Smooth muscle cell (in vitro differentiated cells): ENCODE results near the gene NPLOC4. TPM values are rescaled to one million over a fixed set of nuclear protein-coding genes. Genes with fewer than 3 reads are reported as not detected.

Source experiments
- DNase-seq: peaks from one replicate; lab custom pipeline; 2025; ENCODE audit not compliant: unreplicated experiment; lab: John Stamatoyannopoulos, UW
- H2AFZ ChIP-seq: fragments of 200-600 bp; sonication (generic); 2 replicates; pipeline ENCODE4 v1.6.0; 2016; ENCODE audit warnings: antibody characterized with exemption, low read depth, mild to moderate bottlenecking
- H3F3A ChIP-seq: fragments of 200-600 bp; sonication (generic); 2 replicates; pipeline ENCODE4 v1.6.0; 2017; ENCODE audit warnings: antibody characterized with exemption, low read depth
- H3K27ac ChIP-seq: fragments of 200-600 bp; sonication (generic); 2 replicates; pipeline ENCODE4 v1.5.1; 2016; ENCODE audit warnings: low read depth, mild to moderate bottlenecking
- H3K27me3 ChIP-seq: fragments of 200-600 bp; sonication (generic); 2 replicates; pipeline ENCODE4 v1.6.1; 2016; ENCODE audit warnings: low read depth, mild to moderate bottlenecking
- H3K36me3 ChIP-seq: fragments of 200-600 bp; sonication (generic); 2 replicates; pipeline ENCODE4 v1.5.1; 2016; ENCODE audit warnings: low read depth
- H3K4me1 ChIP-seq: fragments of 200-600 bp; sonication (generic); 2 replicates; pipeline ENCODE4 v1.5.1; 2016; ENCODE audit warnings: low read depth
- H3K4me2 ChIP-seq: fragments of 200-600 bp; sonication (generic); 2 replicates; pipeline ENCODE4 v1.6.0; 2016; ENCODE audit warnings: mild to moderate bottlenecking
- H3K4me3 ChIP-seq: fragments of 200-600 bp; sonication (generic); 2 replicates; pipeline ENCODE4 v1.5.1; 2016; ENCODE audit warnings: mild to moderate bottlenecking
- H3K79me2 ChIP-seq: fragments of 200-600 bp; sonication (generic); 2 replicates; pipeline ENCODE4 v1.6.0; 2016; ENCODE audit warnings: low read depth, mild to moderate bottlenecking
- H3K9ac ChIP-seq: fragments of 200-600 bp; sonication (generic); 2 replicates; pipeline ENCODE4 v1.6.0; 2016; ENCODE audit warnings: low read depth
- H3K9me3 ChIP-seq: fragments of 200-600 bp; sonication (generic); replicated peaks from 2 replicates; pipeline ENCODE4 v1.5.1; 2016; ENCODE audit warnings: low read depth
- H4K20me1 ChIP-seq: fragments of 200-600 bp; sonication (generic); 2 replicates; pipeline ENCODE4 v1.6.0; 2016; ENCODE audit warnings: low read depth
- WGBS: methylation state at CpG from one replicate; pipeline ENCODE4 v1.1.7; 2016; ENCODE audit warnings: low lambda C conversion rate; 5-methylcytosine and 5-hydroxymethylcytosine counted together
- polyA plus RNA-seq: library from polyadenylated mRNA; unstranded; fragments of >200 nt; fragmentation: Nextera tagmentation; extraction: Ambion mirVana; gene quantifications from 2 replicates; pipeline ENCODE4 v1.2.1, GENCODE V29; 2016
- total RNA-seq: library from RNA; depleted of rRNA; stranded (reverse); fragments of >200 nt; gene quantifications from 2 replicates; pipeline ENCODE4 v1.2.3, GENCODE V29; 2014
- TF ChIP-seq, protein P1 (sequence below): fragments of 200-600 bp; sonication (generic); IDR thresholded peaks from 2 replicates; pipeline ENCODE4 v1.5.1; 2017; ENCODE audit warnings: borderline replicate concordance, mild to moderate bottlenecking, antibody characterized with exemption; ENCODE audit not compliant: insufficient read depth, poor library complexity, severe bottlenecking

NPLOC4 gene
- total and polyA plus RNA-seq, 2 experiments from 2014 or later: 58.1 to 60.9 TPM

DNA sequence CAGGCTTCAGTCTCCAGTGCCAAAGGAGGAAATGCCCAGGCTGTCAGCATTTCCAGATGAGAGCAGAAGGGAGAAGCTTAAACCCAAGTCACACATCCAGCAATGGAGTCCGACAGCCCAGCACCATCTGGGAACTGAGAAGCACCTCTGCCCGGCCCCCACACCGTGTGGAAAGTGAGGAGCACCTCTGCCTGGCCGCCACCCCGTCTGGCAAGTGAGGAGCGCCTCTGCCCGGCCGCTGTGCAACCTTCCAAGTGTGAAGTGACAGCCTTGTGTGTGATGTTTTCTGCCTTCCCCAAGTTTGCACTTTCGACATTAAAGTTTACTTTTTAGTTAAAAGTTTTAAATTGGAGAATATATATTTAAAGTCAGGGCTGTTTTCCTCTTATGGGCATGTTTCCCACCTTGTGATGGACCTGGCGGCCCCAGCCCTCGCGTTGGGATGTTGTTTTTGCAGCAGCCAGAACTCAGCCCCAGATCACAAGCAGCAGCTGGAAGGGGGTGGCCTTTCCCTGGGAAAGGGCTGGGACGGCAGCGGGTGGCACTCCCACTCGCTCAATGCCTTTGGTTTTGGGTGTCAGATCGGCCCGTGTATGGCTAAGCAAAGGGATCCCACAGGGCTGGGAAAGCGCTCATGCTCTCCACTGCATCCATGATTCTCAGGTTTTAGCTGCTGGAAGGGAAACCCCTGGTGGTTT, 36.8 kb upstream of the NPLOC4 start:
- H3K9me3 ChIP-seq: no peaks in the 10 kb centered on the region
- TF ChIP-seq, protein P1, sequence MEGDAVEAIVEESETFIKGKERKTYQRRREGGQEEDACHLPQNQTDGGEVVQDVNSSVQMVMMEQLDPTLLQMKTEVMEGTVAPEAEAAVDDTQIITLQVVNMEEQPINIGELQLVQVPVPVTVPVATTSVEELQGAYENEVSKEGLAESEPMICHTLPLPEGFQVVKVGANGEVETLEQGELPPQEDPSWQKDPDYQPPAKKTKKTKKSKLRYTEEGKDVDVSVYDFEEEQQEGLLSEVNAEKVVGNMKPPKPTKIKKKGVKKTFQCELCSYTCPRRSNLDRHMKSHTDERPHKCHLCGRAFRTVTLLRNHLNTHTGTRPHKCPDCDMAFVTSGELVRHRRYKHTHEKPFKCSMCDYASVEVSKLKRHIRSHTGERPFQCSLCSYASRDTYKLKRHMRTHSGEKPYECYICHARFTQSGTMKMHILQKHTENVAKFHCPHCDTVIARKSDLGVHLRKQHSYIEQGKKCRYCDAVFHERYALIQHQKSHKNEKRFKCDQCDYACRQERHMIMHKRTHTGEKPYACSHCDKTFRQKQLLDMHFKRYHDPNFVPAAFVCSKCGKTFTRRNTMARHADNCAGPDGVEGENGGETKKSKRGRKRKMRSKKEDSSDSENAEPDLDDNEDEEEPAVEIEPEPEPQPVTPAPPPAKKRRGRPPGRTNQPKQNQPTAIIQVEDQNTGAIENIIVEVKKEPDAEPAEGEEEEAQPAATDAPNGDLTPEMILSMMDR: no peak
- no peak overlapping the region for H3K9ac ChIP-seq
- no peak for DNase-seq
- H4K20me1 ChIP-seq: peaks cover 4% of the 10 kb centered on the region
- H3K4me3 ChIP-seq: no peak overlapping the region
- H3K4me2 ChIP-seq: no peak overlapping the region
- no peaks in the 10 kb centered on the region for H3K27me3 ChIP-seq
- H3K36me3 ChIP-seq: no peaks in the 10 kb centered on the region
- 93% methylated on average over 18 of the region's 18 CpGs for WGBS
- no peaks in the 10 kb centered on the region for H3K4me1 ChIP-seq
- peaks cover 8% of the 10 kb centered on the region for H3F3A ChIP-seq
- H3K27ac ChIP-seq: no peak overlapping the region
- peaks cover 3% of the 10 kb centered on the region for H3K79me2 ChIP-seq
- H2AFZ ChIP-seq: no peak overlapping the region

DNA sequence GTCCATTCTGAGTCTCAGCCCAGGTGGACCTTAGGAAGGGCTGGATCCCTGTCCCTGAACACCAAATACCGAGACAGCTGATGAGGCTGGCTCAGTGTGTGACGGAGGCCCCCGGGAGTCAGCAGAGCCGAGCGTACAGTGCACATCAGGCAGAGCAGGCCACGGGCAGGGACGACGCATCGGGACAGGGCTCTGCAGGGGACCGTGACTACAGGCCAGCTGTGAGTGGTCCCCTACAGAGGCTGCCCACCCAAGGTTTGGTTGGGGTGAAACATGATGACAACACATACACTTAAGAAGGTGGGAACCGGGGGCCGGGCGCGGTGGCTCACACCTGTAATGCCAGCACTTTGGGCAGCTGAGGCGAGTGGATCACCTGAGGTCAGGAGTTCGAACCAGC, 36.0 kb upstream of the NPLOC4 start:
- no peak for DNase-seq
- Histone ChIP-seq H3F3A (peaks cover 8% of the 10 kb centered on the region), H3K4me2 (no peak overlapping the region), H3K9ac (no peak overlapping the region), H3K9me3 (no peaks in the 10 kb centered on the region), H3K4me1 (no peaks in the 10 kb centered on the region), H3K27me3 (no peaks in the 10 kb centered on the region), H3K36me3 (no peaks in the 10 kb centered on the region), H4K20me1 (peaks cover 4% of the 10 kb centered on the region), H3K4me3 (no peak overlapping the region), H2AFZ (no peak overlapping the region), H3K27ac (no peak overlapping the region), H3K79me2 (peaks cover 5% of the 10 kb centered on the region)
- 97% methylated on average over 16 of the region's 16 CpGs for WGBS
- TF ChIP-seq, protein P1: no peak

DNA sequence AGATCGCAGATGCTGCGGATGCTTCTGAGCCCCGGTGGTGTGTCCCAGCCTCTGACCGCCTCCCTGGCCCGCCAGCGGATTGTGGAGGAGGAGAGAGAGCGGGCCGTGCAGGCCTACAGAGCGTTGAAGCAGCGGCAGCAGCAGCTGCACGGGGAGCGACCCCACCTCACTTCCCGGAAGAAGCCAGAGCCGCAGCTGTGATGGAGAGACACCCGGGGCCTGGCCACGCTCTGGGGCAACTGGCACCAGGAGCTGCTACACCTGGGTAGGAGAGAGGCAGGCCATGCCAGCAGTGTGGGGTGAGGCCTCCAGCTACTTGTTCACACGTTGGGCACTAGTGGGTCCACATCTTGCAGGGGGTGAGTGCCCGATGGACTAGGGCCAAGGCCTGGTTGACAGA, 35.6 kb upstream of the NPLOC4 start:
- no peaks in the 10 kb centered on the region for H3K27me3 ChIP-seq
- H3K9me3 ChIP-seq: no peaks in the 10 kb centered on the region

More for the DNA sequence above, 35.6 kb upstream of the NPLOC4 start:
- Histone ChIP-seq H3K79me2 (peaks cover 10% of the 10 kb centered on the region), H3K4me3 (no peak overlapping the region), H3F3A (peaks cover 8% of the 10 kb centered on the region), H3K36me3 (no peaks in the 10 kb centered on the region), H3K9ac (no peak overlapping the region), H2AFZ (no peak overlapping the region), H3K4me1 (peaks cover 3% of the 10 kb centered on the region), H4K20me1 (peaks cover 4% of the 10 kb centered on the region), H3K4me2 (no peak overlapping the region), H3K27ac (no peak overlapping the region)
- no peak for DNase-seq
- TF ChIP-seq, protein P1: no peak
- 93% methylated on average over 18 of the region's 18 CpGs for WGBS
